Caco-2 (cell line): ENCODE measurements around the gene COX11. TPM values are rescaled to one million over a fixed set of nuclear protein-coding genes. Genes with fewer than 3 reads are reported as not detected.
A peak's percentile ranks its signal among the peaks of the same experiment; 100 is the strongest.

Source experiments
- BruUV-seq: library from RNA; stranded (reverse); fragments of 400-500 nt; replicated peaks from 2 replicates; lab custom pipeline; 2021; lab: Mats Ljungman, UMichigan
- CTCF ChIA-PET: fragments of 300-600 bp; sonication (Branson Sonifier 250); formaldehyde crosslinking; loops from one replicate; lab custom pipeline; 2022; ENCODE audit warnings: antibody characterized with exemption; lab: Charles Lee
- POLR2A ChIA-PET: fragments of 300-600 bp; sonication (Branson Sonifier 250); formaldehyde crosslinking; loops from one replicate; lab custom pipeline; 2022; ENCODE audit warnings: antibody characterized with exemption; lab: Charles Lee
- DNase-seq, 2 experiments: peaks; one replicate each; pipeline versions ENCODE4 v3.0.0 to v3.0.0-alpha.2; 2020 to 2022
- H3K27me3 ChIP-seq: replicated peaks from 2 replicates; pipeline ENCODE4 v1.6.0; 2011; ENCODE audit warnings: low read length; ENCODE audit not compliant: control insufficient read depth, insufficient read depth
- H3K36me3 ChIP-seq: 2 replicates; pipeline ENCODE4 v1.5.1; 2011; ENCODE audit warnings: low read length; ENCODE audit not compliant: control insufficient read depth, insufficient read depth
- H3K4me1 ChIP-seq: fragments of 250-450 bp; sonication (Bioruptor Pico); 2 replicates; pipeline ENCODE4 v1.5.1; 2020; ENCODE audit warnings: mild to moderate bottlenecking
- H3K4me3 ChIP-seq: 2 replicates; pipeline ENCODE4 v1.5.1; 2011; ENCODE audit warnings: low read depth, mild to moderate bottlenecking, control low read depth, low read length
- H3K9me3 ChIP-seq: fragments of 250-450 bp; sonication (Bioruptor Pico); 2 replicates; pipeline ENCODE4 v1.5.1; 2020; ENCODE audit warnings: mild to moderate bottlenecking, moderate library complexity
- H3K27ac Mint-ChIP-seq: one replicate; pipeline ENCODE4 v1.8.0; 2022; ENCODE audit warnings: mixed read lengths; ENCODE audit not compliant: unreplicated experiment
- H3K27me3 Mint-ChIP-seq: one replicate; pipeline ENCODE4 v1.8.0; 2022; ENCODE audit warnings: mixed read lengths; ENCODE audit not compliant: insufficient read depth, unreplicated experiment
- H3K36me3 Mint-ChIP-seq: one replicate; pipeline ENCODE4 v1.8.0; 2022; ENCODE audit warnings: mild to moderate bottlenecking, mixed read lengths; ENCODE audit not compliant: insufficient read depth, unreplicated experiment
- H3K4me1 Mint-ChIP-seq: one replicate; pipeline ENCODE4 v1.8.0; 2022; ENCODE audit warnings: low read depth, mixed read lengths; ENCODE audit not compliant: unreplicated experiment
- H3K4me3 Mint-ChIP-seq: one replicate; pipeline ENCODE4 v1.8.0; 2022; ENCODE audit warnings: mild to moderate bottlenecking, moderate library complexity, mixed read lengths; ENCODE audit not compliant: unreplicated experiment
- H3K9me3 Mint-ChIP-seq: one replicate; pipeline ENCODE4 v1.8.0; 2022; ENCODE audit warnings: mixed read lengths; ENCODE audit not compliant: unreplicated experiment
- CTCF ChIP-seq, 2 experiments: fragments of 200-600 bp in 1 of 2; IDR thresholded peaks; 1 replicate in 1 of 2; 2 replicates in 1 of 2; pipeline versions ENCODE4 v1.5.1 to v1.8.0; 2011 to 2022; ENCODE audit warnings: antibody characterized with exemption in 1 of 2, control low read depth in 1 of 2, inconsistent platforms in 1 of 2, low read depth in 1 of 2, low read length in 1 of 2, mild to moderate bottlenecking in 1 of 2, moderate library complexity in 1 of 2; ENCODE audit not compliant: insufficient read depth in 1 of 2, severe bottlenecking in 1 of 2, unreplicated experiment in 1 of 2
- intact Hi-C: fragments of 100-400 bp; cut with micrococcal nuclease; formaldehyde crosslinking; loops from one replicate; pipeline ENCODE4 v1.10.0; 2022; ENCODE audit not compliant: unreplicated experiment
- total RNA-seq: library from RNA; stranded (reverse); gene quantifications from 2 replicates; pipeline ENCODE4 v1.2.3, GENCODE V29; 2022

COX11 gene
- total RNA-seq, 1 experiment from 2014 or later, result 77.6 TPM

- Histone ChIP-seq H3K36me3 (no peaks in the 10 kb centered on the region), H3K4me1 (peaks cover 23% of the 10 kb centered on the region), H3K4me3 (peak overlapping the region; percentile 62), H3K27me3 (no peaks in the 10 kb centered on the region), H3K9me3 (no peaks in the 10 kb centered on the region)
- H3K27me3 Mint-ChIP-seq, result no peaks in the 10 kb centered on the region
- CTCF ChIA-PET, result no interaction called here
- POLR2A ChIA-PET, result interaction anchor here (1.0 kb wide), 1 partner anchor 12 kb away, joined by 4 read pairs; no protein-coding TSS in a partner anchor
- H3K4me3 Mint-ChIP-seq, result no peak overlapping the region
- peaks cover 18% of the 10 kb centered on the region for H3K36me3 Mint-ChIP-seq
- intact Hi-C loops, result loop anchor here (2.0 kb wide), 1 partner anchor 67 kb away; the partner anchor contains the start of gene TOM1L1
- no peaks in the 10 kb centered on the region for H3K4me1 Mint-ChIP-seq
- H3K9me3 Mint-ChIP-seq, result no peaks in the 10 kb centered on the region
- TF ChIP-seq CTCF (IDR thresholded peaks at IDR 0.05; ENCODE audit: insufficient read depth in 1 of 2, low read depth in 1 of 2, low read length in 1 of 2, severe bottlenecking in 1 of 2, unreplicated experiment in 1 of 2), result peak; percentile 41 to 61
- H3K27ac Mint-ChIP-seq, result no peak overlapping the region
- BruUV-seq, result TSS peak; percentile 35
- peak; percentile 43 to 71 for DNase-seq
Observed at GRCh38 chr17:54967621-54968261, 713 bp downstream of the COX11 start.

GRCh38 chr17:54956791-54957190 is 11.7 kb downstream of the COX11 start:
- no peaks in the 10 kb centered on the region for H3K9me3 ChIP-seq
- Mint-ChIP-seq H3K9me3 (no peaks in the 10 kb centered on the region), H3K4me1 (no peaks in the 10 kb centered on the region), H3K27me3 (no peaks in the 10 kb centered on the region), H3K27ac (no peak overlapping the region), H3K36me3 (peaks cover 60% of the 10 kb centered on the region), H3K4me3 (no peak overlapping the region)
- no peak for TF ChIP-seq CTCF (IDR thresholded peaks at IDR 0.05; ENCODE audit: insufficient read depth in 1 of 2, low read depth in 1 of 2, low read length in 1 of 2, severe bottlenecking in 1 of 2, unreplicated experiment in 1 of 2)
- no peaks in the 10 kb centered on the region for H3K27me3 ChIP-seq
- no TSS peak for BruUV-seq
- H3K4me1 ChIP-seq, result no peaks in the 10 kb centered on the region
- no peak overlapping the region for H3K4me3 ChIP-seq
- DNase-seq, result no peak
- intact Hi-C loops, result no loop called here
- POLR2A ChIA-PET, result no interaction called here
- CTCF ChIA-PET, result interaction anchor here (0.5 kb wide), 1 partner anchor 680 kb away, joined by 5 read pairs; no protein-coding TSS in a partner anchor
- H3K36me3 ChIP-seq, result no peaks in the 10 kb centered on the region

DNA sequence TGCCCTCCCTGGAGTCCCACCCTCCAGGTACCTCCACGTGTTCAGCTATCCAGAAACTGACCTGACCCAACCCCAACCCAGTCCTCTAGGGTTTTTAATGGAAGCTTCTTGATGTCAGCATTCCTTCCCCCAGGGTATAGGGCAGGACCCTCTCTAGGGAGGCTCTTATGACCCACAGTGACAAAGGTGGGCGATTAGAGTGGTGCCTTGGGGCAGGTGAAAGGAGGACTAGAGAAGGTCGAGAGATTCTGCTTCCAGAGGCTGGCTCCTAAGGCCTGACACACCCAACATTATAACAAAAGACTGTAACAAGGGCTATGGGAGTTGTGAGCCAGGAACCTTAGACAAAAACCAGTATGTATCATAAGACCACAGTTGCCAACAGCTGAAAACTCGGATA is 17.2 kb downstream of the COX11 start:
- DNase-seq, result no peak
- Mint-ChIP-seq H3K4me1 (peaks cover 11% of the 10 kb centered on the region), H3K36me3 (peaks cover 24% of the 10 kb centered on the region), H3K27me3 (no peaks in the 10 kb centered on the region), H3K9me3 (no peaks in the 10 kb centered on the region), H3K27ac (no peak overlapping the region), H3K4me3 (no peak overlapping the region)
- no peaks in the 10 kb centered on the region for H3K9me3 ChIP-seq
- ChIA-PET POLR2A (no interaction called here), CTCF (no interaction called here)
- BruUV-seq, result no TSS peak
- H3K4me3 ChIP-seq, result no peak overlapping the region
- no peaks in the 10 kb centered on the region for H3K27me3 ChIP-seq
- peaks cover 1% of the 10 kb centered on the region; the same call in 1 of the 2 replicates for H3K36me3 ChIP-seq
- no peak for TF ChIP-seq CTCF (IDR thresholded peaks at IDR 0.05; ENCODE audit: insufficient read depth in 1 of 2, low read depth in 1 of 2, low read length in 1 of 2, severe bottlenecking in 1 of 2, unreplicated experiment in 1 of 2)
- H3K4me1 ChIP-seq, result no peaks in the 10 kb centered on the region
- intact Hi-C loops, result no loop called here
